HCT116 (cell line): Measurements from ENCODE around the gene BTBD18.

Source experiments
- CTCF ChIP-seq, 3 experiments: fragments of 200-600 bp in 1 of 3; sonication (generic) in 1 of 3; IDR thresholded peaks in 2 of 3; conservative IDR thresholded peaks in 1 of 3; 2 replicates each; pipeline ENCODE4 v1.5.1; 2012 to 2017; ENCODE audit warnings: low read depth in 2 of 3, low read length in 2 of 3, antibody characterized with exemption in 1 of 3, borderline replicate concordance in 1 of 3, control low read depth in 1 of 3, mild to moderate bottlenecking in 1 of 3, mixed read lengths in 1 of 3, mixed run types in 1 of 3, moderate library complexity in 1 of 3; ENCODE audit not compliant: insufficient read depth in 1 of 3
- EZH2 ChIP-seq: fragments of 200-600 bp; sonication (generic); IDR thresholded peaks from 2 replicates; pipeline ENCODE4 v1.6.1; 2017; ENCODE audit warnings: antibody characterized with exemption, mixed run types
- JUND ChIP-seq: IDR thresholded peaks from 2 replicates; pipeline ENCODE4 v1.6.1; 2012
- MAX ChIP-seq: IDR thresholded peaks from 2 replicates; pipeline ENCODE4 v1.6.1; 2012
- POLR2A ChIP-seq: IDR thresholded peaks from 2 replicates; pipeline ENCODE4 v1.7.0; 2011; ENCODE audit warnings: borderline replicate concordance; ENCODE audit not compliant: insufficient read depth, insufficient read length; ENCODE audit errors: extremely low read depth
- POLR2AphosphoS5 ChIP-seq: IDR thresholded peaks from 2 replicates; pipeline ENCODE4 v1.6.1; 2011; ENCODE audit warnings: mild to moderate bottlenecking, low read depth, low read length, moderate library complexity
- TF ChIP-seq, protein P1 (sequence below): IDR thresholded peaks from 2 replicates; pipeline ENCODE4 v1.6.1; 2012

GRCh38 chr11:57788703-57789088 lies 37.1 kb upstream of the BTBD18 start:
- no peak for TF ChIP-seq POLR2A
- no peak for TF ChIP-seq CTCF (IDR thresholded peaks at IDR 0.05 in 2 of 3, conservative IDR thresholded peaks at IDR 0.05 in 1 of 3; ENCODE audit: borderline replicate concordance in 1 of 3, insufficient read depth in 1 of 3, low read depth in 2 of 3, low read length in 2 of 3)
- no peak for TF ChIP-seq EZH2
- TF ChIP-seq MAX = no peak
- no peak for TF ChIP-seq POLR2AphosphoS5
- no peak for TF ChIP-seq JUND
- TF ChIP-seq, protein P1, sequence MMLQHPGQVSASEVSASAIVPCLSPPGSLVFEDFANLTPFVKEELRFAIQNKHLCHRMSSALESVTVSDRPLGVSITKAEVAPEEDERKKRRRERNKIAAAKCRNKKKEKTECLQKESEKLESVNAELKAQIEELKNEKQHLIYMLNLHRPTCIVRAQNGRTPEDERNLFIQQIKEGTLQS = no peak
